ENCODE data around the gene ZNF398.

Gene ZNF398

GRCh38 chr7:149232362-149232761, 85.1 kb downstream of the ZNF398 start:
- no peaks in the 10 kb centered on the region; the same call in 1 of the 2 replicates for H3F3A ChIP-seq (ENCODE audit: insufficient read depth)
- H4K20me1 ChIP-seq (ENCODE audit: low read depth, low read length): no peaks in the 10 kb centered on the region
- no peak for TF ChIP-seq EZH2phosphoT487 (conservative IDR thresholded peaks at IDR 0.05; ENCODE audit: low read length)
- TF ChIP-seq, protein P1, sequence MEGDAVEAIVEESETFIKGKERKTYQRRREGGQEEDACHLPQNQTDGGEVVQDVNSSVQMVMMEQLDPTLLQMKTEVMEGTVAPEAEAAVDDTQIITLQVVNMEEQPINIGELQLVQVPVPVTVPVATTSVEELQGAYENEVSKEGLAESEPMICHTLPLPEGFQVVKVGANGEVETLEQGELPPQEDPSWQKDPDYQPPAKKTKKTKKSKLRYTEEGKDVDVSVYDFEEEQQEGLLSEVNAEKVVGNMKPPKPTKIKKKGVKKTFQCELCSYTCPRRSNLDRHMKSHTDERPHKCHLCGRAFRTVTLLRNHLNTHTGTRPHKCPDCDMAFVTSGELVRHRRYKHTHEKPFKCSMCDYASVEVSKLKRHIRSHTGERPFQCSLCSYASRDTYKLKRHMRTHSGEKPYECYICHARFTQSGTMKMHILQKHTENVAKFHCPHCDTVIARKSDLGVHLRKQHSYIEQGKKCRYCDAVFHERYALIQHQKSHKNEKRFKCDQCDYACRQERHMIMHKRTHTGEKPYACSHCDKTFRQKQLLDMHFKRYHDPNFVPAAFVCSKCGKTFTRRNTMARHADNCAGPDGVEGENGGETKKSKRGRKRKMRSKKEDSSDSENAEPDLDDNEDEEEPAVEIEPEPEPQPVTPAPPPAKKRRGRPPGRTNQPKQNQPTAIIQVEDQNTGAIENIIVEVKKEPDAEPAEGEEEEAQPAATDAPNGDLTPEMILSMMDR (IDR thresholded peaks at IDR 0.05; ENCODE audit: insufficient read depth, low read length, poor library complexity, severe bottlenecking): no peak
- no peaks in the 10 kb centered on the region for H3K27me3 ChIP-seq (ENCODE audit: low read length)
- H3K79me2 ChIP-seq (ENCODE audit: insufficient read depth, low read length): no peaks in the 10 kb centered on the region
- no peak overlapping the region for H2AFZ ChIP-seq (ENCODE audit: low read depth, low read length, severe bottlenecking)
- no peaks in the 10 kb centered on the region for H3K36me3 ChIP-seq (ENCODE audit: low read length)
- H3K4me3 ChIP-seq (ENCODE audit: insufficient read depth, low read length, poor library complexity, severe bottlenecking): no peak overlapping the region
- no peak overlapping the region for H3K9ac ChIP-seq (ENCODE audit: low read length)
- no peaks in the 10 kb centered on the region for H3K9me2 ChIP-seq (replicated peaks; ENCODE audit: insufficient read depth, low read length)
- H3K9me3 ChIP-seq (ENCODE audit: insufficient read depth, low read length): no peaks in the 10 kb centered on the region
- no peak overlapping the region for H3K4me2 ChIP-seq (ENCODE audit: low read depth, low read length, poor library complexity, severe bottlenecking)
- H3K27ac ChIP-seq (ENCODE audit: low read depth, low read length): no peak overlapping the region

Measured in SU-DHL-6 (cell line).